ENCODE data around the gene POLN.

POLN gene

DNA sequence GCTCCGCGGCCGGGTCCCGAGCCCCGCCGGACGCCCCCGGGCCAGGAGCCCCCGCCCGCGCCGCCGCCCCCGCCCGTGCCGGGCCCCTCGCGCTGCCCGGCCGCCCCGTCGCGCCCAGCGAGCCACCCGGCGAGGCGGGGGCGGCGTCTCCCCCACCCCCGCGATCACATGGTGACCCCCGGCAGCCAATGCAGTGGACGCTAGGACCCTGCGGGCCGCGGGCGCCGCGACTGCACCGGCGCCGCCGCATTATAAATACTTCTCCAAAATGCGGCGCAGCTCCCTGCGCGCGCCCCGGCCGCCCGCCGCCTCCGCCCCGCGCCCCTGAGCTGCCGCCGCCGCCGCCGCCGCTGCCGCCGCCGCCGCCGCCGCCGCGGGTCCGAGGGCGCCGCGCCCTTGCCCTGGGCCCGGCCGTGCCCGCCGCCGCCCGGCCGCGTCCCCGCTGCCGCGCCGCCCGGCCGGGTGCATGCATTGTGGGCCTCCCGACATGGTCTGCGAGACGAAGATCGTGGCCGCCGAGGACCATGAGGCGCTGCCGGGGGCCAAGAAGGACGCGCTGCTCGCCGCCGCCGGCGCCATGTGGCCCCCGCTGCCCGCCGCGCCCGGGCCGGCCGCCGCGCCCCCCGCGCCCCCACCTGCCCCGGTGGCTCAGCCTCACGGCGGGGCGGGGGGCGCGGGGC, 182.7 kb downstream of the POLN start, which contains the start of gene NAT8L:
NAT8L (plus strand) TSS at position 282 of the 680 bp plus-strand sequence; CDS start at position 467, 185 bp downstream.
- DNase-seq (ENCODE audit: low read depth) = no peak

DNA sequence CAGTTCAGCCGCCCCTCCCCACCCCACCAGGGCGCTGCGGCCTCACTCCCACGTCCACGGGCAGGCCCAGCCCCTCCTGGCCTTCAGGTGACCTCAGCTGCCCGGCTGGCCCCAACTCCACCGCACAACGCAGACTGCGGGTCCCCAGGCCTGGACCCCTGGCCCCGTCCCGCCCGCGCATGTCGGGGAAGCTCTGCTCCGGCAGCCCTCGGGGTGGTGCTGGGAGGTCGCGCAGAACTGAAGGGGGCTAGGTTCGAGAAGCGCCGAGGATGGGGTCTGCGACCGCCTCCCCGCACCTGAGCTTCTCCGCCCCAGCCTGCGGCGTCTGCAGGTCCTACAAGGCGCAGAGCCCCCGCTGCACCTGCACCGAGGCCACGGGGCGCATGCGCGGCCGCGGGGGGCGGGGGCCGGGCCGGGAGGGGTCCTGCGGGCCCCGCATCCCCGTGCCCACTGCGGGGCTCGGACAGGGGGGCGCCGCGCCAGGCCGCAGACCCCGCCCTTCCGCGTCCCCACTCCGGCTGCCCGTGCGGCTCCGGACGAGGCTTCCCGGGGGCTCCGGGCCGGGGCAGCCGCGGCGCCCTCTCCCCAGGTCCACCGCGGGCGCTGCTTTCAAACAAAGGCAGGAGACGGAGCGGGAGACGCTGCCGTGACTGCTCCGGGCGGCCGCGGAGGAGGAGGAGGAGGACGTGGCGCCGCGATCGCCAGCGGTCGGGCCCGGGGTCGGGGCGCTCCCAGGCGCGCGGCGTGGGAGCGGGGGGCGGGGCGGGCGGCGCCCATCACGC, 183.5 kb downstream of the POLN start:
- DNase-seq (ENCODE audit: low read depth) = no peak

DNA sequence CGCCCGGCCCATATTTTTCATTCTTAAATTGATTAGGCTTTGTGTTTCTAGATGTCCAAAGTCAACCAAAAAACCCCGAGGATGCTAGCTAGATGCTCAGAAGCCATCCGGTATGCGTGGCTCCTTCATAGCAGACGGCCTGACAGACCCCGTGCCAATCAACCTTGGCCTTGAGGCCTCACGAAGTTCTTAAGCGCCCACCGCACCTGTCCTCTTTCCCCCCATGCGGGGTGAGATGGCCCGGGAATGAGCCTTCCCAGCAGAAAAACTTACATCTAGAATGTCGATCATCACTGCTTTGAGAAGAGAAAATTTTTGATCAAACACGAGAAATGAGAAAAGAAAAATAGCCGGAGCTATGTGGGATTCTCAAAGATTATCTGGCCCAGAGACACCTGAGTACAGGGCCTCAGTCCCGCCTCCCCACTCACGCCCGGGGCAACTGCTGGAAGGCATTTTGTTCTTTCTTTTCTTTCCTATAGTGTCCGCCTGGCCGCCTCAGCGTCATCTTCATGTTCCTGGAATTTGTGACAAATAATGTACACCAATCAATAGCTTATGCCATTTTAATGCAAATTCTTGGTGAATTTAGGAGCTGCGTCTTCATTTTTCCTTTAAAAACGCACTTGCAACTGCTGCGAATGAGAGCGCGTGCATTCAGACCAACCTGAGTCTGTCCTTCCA, 184.4 kb downstream of the POLN start:
- DNase-seq (ENCODE audit: low read depth) = no peak

DNA sequence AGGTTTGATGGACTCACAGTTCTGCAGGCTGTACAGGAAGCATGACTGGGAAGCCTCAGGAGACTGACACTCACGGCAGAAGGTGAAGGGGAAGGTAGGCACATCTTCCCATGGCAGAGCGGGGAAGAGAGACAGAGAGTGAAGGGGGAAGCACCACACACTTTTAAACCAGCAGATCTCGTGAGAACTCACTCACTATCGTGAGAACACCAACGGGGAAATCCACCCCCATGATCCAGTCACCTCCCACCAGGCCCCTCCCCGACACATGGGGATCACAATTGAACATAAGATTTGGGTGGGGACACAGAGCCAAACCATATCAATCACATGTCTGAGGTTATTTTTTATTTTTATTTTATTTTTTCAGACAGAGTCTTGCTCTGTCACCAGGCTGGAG, 187.7 kb downstream of the POLN start:
- no peak for DNase-seq (ENCODE audit: low read depth)

DNA sequence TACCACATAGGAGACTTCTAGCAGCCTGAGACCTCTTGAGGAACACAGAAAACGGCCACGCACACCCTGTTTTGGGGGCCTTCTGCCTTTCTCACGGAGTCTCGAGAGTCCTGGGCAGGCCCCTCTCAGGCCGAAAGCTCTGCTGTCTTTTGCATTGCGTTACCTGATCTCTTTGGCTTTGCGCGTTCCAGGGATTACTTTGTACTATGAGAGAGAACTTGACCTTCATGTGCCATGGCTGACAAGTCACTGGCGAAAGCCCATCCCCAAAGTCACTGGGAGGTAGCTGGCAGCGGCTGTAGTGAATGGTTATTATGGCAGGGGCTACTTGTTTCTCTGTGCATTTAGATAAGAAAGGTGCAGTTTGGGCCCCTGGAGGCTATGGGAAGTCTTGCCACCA, 190.8 kb downstream of the POLN start:
- no peak for DNase-seq (ENCODE audit: low read depth)

DNA sequence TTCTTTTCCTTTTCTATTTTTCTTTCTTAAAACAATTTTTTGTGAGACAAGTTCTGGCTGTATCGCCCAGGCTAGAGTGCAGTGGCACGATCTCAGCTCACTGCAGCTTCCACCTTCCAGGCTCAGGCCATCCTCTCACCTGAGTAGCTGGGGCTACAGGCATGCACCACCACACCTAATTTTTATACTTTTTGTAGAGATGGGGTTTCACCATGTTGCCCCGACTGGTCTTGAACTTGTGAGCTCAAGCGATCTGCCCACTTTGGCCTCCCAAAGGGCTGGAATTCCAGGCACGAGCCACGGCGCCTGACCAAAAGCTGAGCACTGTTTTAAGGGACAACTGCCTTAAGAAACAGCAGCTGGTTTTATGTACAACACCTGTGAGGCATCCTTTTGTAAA, 192.1 kb downstream of the POLN start:
- no peak for DNase-seq (ENCODE audit: low read depth)

DNA sequence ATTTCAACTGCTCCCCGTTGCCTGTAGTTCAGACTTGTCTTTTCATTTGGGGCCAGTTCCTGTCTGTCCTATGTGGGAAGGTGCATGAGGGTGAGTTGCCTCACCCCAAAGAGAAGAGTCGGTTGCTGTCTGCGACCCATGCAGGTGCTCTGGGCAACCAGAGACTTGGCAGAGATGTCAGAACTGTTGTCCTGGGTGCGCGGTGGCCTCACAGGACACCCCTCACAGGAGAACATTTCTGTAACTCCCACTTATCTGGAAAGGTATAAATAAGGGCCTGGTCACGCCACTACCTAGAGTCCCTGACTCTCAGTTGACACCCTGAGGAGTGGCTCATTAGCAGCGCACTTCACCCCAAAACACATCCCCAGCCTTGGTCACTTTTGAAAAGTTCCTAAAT, 192.5 kb downstream of the POLN start:
- no peak for DNase-seq (ENCODE audit: low read depth)

DNA sequence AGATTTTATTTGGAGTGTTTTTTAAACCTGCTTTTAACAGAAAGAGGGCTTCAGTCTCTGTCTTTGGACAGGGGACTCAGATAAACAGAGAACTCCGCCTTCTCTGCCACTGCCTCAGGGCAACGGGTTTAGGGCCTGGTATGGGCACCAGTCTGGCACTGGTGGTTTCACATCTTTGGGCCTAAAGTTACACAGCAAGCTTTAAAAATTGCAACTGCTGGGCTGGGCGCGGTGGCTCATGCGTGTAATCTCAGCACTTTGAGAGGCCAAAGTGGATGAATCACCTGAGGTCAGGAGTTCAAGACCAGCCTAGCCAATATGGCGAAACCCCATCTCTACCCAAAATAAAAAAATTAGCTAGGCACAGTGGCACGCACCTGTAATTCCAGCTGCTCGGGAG, 193.1 kb downstream of the POLN start:
- DNase-seq (ENCODE audit: low read depth) = no peak

DNA sequence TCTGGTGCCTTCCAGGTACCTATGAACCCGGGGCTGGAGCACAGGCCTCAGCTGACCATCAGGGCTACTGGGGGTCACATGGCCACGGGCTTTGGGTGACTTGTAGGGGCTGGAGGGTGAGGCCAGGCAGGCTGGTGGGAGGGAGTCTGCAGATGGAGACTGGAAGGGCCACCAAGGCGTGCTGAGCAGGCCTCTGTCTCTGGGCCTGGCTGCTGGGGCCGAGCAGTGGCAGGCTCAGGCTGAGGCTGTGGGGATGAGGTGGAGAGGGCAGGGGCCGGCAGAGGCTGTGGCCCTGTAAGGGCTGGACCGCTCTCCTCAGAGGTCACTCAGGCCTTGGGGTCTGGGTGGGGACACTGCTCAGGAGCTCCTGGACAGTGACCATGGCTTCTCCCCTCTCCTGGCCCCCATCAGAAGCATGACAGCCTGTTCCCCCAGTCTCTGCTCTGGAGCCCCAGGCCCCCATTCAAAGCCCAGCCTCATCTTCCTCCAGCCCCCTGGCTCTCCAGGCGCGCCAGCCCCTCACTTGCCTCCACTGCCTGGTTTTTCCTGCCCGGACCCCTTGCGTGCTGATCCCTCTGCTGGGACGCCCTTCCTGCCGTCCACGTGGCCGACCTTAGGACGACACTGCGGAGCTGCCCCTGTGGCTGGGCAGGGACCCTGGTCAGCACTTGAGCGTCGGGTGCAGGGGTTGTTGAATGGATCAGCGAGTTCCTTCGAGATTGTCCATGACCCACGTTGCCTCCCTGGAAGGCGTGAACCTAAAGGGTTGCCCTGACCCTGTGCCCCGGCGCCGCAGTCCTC, 193.9 kb downstream of the POLN start:
- no peak for DNase-seq (ENCODE audit: low read depth)

DNA sequence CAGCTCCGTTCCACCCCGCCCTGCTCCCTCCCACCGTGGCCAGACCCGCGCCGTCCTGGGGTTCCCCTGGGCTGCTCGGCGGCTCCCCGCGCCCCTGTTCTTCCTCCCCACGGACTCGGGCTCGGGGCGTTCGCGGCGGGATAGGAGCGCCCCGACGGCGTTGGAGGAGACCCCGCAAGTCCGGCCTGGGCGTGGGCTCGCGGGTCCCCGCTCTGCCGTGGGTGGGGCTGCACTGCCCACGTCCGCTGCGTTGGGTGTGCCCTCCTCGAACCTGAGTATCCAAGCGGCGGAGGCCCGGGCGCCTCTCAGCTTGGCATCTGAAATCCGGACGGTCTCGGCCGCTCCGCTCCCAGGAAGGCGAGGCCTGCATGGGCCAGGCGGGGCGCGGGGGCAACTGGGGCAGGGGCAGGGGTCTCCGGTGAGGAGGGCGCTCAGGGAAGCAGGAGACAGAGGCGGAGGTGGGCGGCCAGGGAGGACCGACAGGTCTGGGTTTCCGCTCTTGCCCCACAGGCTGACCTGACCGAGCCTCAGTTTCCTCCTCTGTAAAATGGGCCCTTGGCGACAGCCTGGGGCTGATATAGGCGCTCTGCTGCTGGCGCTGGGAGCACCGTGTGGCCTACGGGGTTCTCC, 194.8 kb downstream of the POLN start:
- DNase-seq (ENCODE audit: low read depth) = no peak

DNA sequence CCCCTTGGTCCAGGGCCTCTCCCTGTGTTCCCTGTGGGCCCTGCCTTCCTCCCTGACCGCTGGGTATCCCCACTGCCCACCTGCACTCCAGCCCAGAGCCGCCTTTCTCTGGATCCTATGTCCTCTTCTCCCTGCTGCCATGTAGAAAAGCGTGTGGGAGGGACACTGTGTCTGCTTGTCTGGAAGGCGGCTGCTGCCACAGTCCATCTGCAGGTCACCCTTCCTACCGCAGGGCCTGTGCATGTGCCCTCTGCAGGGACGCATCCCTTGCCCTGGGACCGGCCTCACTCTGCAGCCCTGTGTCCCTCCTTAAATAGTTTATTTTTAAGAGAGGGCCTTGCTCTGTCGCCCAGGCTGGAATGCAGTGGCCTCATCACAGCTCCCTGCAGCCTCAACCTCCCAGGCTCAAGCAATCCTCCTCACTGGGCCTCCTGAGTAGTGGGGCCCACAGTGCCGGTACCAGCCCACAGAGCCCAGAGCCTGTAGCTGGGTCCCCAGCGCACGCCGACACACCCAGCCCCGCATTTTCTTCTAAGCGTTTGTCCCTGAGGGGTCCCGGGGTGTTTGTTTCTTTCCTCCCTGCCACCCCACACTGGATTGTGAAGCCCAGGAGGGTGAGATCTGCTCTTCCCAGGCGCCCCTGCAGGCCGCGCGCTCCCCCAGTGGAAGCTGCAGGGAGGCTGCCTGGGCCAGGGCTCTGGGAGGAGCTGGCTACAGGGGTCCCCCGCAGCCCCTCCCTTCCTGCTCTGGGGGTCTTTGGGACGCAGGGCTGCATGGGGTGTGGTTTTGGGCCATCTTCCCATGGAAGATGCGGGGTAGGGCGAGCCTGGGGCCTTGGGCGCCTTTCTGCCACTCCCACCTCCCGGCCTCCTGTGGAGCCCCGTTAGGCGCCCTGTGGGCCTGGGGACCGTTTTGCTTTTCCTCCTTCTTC, 195.6 kb downstream of the POLN start:
- DNase-seq (ENCODE audit: low read depth) = no peak

DNA sequence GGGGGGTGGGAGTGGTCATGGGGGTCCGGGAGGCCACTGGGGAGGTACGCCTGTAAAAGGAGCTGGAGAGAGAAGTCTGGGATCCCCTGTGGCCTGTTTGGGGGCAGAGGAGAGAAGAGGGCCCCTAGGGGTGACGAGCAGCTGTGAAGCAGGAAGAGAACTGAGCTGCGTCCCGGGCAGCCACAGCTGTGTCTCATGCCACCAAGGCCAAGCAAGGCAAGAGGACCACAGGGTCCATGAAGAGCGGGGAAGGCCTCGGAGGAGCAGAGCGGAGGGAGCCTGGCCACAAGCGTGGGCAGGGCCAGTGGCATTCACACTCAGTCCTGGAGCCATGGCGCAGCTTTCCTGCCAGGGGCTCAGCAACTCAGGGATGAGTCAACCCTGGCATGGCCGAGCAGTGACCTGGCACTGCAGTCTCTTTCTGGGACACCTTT, 196.4 kb downstream of the POLN start:
- DNase-seq (ENCODE audit: low read depth) = no peak

DNA sequence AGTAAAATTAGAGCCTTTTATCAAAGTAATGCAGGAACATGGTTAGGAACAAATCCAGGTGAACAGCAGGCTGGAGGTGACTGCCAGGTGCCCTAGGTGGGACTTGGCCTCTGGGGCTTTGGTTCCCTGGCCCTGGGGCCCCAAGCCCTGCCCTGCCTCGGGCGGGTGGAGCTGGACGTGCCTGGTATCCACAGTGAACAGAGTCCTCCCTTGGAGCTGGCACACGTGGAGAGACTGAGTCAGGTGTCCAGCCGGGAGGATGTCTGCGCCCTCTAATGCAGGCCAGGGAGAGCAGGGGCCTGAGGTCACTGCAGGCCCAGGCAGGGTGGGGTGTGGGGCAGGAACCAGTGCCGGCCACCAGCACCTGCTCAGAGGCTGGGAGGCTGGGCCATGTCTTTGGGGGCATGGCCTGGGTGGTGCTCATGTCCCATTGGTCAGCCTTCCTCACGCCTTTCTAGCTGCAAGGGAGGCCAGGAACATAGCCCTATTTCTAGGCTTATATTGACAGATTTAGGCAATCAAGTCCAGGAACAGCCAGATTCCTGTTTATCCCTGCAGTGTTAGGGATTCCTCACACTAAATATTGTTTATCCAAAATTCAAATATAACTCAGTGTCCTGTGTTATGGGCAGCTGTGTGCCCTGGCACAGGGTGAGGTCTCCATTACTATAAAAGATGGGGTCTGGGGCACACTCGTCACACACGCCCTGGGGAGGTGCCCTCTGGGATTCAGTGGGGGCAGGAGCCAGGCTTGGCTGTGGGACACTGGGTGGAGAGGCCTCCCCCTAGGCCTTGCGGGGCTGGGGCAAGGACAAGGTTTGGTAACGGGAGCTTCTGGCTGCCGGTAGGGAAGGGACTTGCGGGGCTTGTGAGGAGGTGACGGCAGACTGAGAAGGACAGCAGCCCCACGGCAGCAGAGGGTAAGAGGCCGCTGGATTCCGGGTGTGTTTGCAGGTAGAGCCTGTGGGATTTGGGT, 197.1 kb downstream of the POLN start:
- DNase-seq (ENCODE audit: low read depth) = no peak

DNA sequence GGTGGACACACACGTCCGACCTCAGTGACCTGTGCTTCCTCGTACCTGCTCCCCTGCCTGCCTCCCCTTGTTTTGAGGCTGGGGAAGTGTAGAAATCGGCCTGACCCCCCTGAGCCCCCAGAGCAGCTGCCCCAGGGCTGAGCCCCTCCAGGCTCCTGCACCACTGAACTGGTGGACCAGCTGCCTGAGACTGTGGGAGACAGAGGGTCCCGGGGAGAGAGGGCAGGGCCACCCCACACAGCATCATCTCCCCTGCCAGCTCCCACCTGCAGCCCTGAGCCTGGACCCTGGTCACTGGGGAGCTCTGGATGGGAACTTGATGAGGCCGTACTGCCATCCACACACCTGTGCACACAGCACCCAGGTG, 197.8 kb downstream of the POLN start:
- DNase-seq (ENCODE audit: low read depth) = no peak

DNA sequence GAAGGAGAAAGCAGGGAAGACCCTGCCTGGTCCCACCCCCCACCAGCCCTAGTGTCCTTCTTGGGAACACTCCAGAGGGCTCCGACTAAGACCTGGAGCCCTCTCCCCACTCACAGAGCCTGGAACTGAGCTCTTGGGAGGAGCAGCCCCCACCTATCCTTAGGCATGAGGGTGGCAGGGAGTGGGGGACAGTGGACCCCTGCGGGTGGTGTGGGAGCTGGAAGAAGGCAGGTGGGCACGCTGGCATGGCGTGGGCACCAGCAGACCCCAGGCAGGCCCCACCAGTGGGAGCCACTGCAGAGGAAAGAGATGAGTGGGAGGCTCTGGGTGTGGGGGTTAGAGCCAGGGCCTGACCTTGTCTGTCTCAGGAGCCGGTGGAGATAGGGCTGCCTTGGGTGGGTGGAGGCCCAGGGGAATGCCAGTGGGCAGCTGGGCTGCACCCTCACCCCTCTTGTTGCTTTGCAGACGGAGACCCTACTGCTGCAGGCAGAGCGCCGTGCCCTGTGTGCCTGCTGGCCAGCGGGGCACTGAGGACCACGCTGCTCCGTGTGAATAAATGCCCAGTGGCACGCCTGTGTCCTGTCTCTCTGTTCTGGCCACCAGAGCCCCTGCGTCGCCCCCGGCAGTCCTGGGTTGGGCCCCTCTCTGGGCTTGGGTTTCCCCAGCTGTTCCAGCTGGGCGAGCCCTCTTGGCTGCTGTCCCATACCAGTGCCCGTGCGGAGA, 198.4 kb downstream of the POLN start:
- no peak for DNase-seq (ENCODE audit: low read depth)

DNA sequence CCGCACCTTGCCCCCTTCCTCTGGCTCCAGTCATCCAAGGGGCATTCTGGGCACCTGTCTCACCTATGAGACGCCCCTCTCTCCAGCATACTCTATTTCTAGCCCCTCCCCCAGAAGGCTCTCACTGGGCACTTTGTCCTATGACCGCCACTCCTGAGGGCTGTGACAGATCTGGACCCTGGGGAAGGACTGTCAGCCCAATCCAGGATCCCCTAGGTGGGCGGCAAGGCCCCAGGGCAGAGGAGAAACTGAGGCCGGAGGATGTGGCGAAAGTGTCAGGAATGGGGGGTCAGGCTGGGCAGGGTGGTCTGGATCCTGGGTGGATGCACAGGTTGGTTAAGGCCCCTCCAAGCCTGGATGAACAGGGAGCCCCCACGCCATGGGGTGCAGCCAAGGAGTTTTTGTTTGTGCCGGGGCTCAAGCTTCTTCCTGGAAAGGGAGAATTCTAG, 198.9 kb downstream of the POLN start:
- DNase-seq (ENCODE audit: low read depth) = no peak

DNA sequence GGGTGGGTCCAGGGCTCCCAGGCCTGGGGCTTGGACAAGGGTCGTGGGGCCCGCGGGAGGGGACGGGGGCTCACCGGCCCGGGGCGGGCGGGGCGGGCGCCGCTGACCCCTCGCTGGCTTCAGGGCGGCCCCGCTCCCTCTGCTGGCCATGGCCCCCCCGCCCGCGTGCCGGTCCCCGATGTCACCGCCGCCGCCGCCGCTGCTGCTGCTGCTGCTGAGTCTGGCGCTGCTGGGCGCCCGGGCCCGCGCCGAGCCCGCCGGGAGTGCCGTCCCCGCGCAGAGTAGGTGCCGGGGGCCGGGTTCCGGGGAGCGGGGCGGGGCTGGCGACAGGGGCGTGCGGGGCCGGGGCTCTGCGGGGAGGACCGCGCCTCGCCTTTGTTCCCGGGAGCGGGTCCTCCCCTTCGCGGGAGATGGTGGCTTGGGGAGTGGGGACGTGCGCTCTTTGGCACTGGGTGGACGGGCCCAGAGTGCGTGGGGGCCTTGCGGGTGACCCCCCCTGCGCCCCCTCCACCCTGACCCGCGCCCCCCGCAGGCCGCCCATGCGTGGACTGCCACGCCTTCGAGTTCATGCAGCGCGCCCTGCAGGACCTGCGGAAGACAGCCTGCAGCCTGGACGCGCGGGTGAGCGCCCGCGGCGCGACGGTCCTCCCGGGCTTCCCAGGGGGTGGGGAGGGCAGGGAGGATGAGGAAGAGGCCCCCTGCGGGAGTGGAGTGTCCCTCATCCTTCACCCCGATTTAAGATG, 199.5 kb downstream of the POLN start:
- DNase-seq (ENCODE audit: low read depth) = no peak
